HuH-7 (cell line): ENCODE measurements around the gene DUSP3.

Experiments
- DNase-seq: peaks from one replicate; pipeline ENCODE4 v3.0.0; 2011; ENCODE audit warnings: low spot score

Gene DUSP3

GRCh38 chr17:43768943-43769342 is 9.8 kb downstream of the DUSP3 start:
- DNase-seq = no peak

- DNase-seq = no peak
These were observed 10.4 kb downstream of the DUSP3 start for GRCh38 chr17:43768382-43768781.

- DNase-seq = no peak
These were observed 11.1 kb downstream of the DUSP3 start for GRCh38 chr17:43767713-43768059.

- no peak for DNase-seq
These were observed 11.6 kb downstream of the DUSP3 start for GRCh38 chr17:43767053-43767712.

- DNase-seq = peak; percentile 74
These were observed 12.2 kb downstream of the DUSP3 start for GRCh38 chr17:43766413-43767052.

GRCh38 chr17:43760254-43760852 is 18.4 kb downstream of the DUSP3 start:
- peak; percentile 98 for DNase-seq

- no peak for DNase-seq
These were observed 18.9 kb downstream of the DUSP3 start for GRCh38 chr17:43759836-43760235.

- no peak for DNase-seq
These were observed 20.1 kb downstream of the DUSP3 start, which contains the start of gene SOST for GRCh38 chr17:43758497-43759174. TSS of gene SOST (minus strand) at chr17:43758791. CDS start at chr17:43758741, 50 bp downstream.

GRCh38 chr17:43758086-43758485 is 20.7 kb downstream of the DUSP3 start:
- no peak for DNase-seq

GRCh38 chr17:43757171-43757660 is 21.6 kb downstream of the DUSP3 start:
- DNase-seq = no peak

GRCh38 chr17:43756201-43756600 is 22.6 kb downstream of the DUSP3 start:
- DNase-seq = no peak

- DNase-seq = no peak
These were observed 23.3 kb downstream of the DUSP3 start for GRCh38 chr17:43755389-43755875.

GRCh38 chr17:43754947-43755346 is 23.8 kb downstream of the DUSP3 start:
- no peak for DNase-seq

GRCh38 chr17:43753493-43754129 is 25.2 kb downstream of the DUSP3 start:
- no peak for DNase-seq

GRCh38 chr17:43750153-43750552 is 28.6 kb downstream of the DUSP3 start:
- no peak for DNase-seq

- DNase-seq = no peak
These were observed 33.2 kb downstream of the DUSP3 start for GRCh38 chr17:43745541-43745940.

GRCh38 chr17:43741636-43742035 is 37.1 kb downstream of the DUSP3 start:
- DNase-seq = no peak

GRCh38 chr17:43740541-43740940 is 38.2 kb downstream of the DUSP3 start:
- no peak for DNase-seq

- no peak for DNase-seq
These were observed 41.1 kb downstream of the DUSP3 start for GRCh38 chr17:43737722-43738121.

- DNase-seq = no peak
These were observed 42.4 kb downstream of the DUSP3 start for GRCh38 chr17:43736389-43736788.

- DNase-seq = no peak
These were observed 44.4 kb downstream of the DUSP3 start for GRCh38 chr17:43734376-43734775.

- no peak for DNase-seq
These were observed 44.8 kb downstream of the DUSP3 start for GRCh38 chr17:43733956-43734355.
